Liver (tissue), 9 donors: ENCODE data around the gene PAQR4. TPM values are rescaled to one million over a fixed set of nuclear protein-coding genes. Genes with fewer than 3 reads are reported as not detected.

ENCODE experiments used
- DNase-seq: peaks from one replicate; pipeline ENCODE4 v3.0.0-alpha.2; 2017; ENCODE audit warnings: low spot score
- H3K27ac ChIP-seq, 2 donors: one replicate each; pipeline ENCODE4 v1.7.0; 2013; ENCODE audit warnings: inconsistent platforms in 2 of 2, low read length in 2 of 2, control low read depth in 1 of 2, low read depth in 1 of 2, mild to moderate bottlenecking in 1 of 2
- H3K27me3 ChIP-seq, 4 donors: one replicate each; pipeline versions ENCODE4 v1.6.1 to v1.7.0; 2013; ENCODE audit warnings: low read length in 3 of 4, inconsistent platforms in 1 of 4, mild to moderate bottlenecking in 1 of 4, moderate library complexity in 1 of 4; ENCODE audit not compliant: control insufficient read depth in 4 of 4, insufficient read depth in 4 of 4
- H3K36me3 ChIP-seq, 4 donors: one replicate each; pipeline versions ENCODE4 v1.6.1 to v1.7.0; 2013; ENCODE audit warnings: low read length in 3 of 4, mild to moderate bottlenecking in 3 of 4, low read depth in 1 of 4, moderate library complexity in 1 of 4; ENCODE audit not compliant: control insufficient read depth in 4 of 4, insufficient read depth in 3 of 4
- H3K4me1 ChIP-seq, 4 donors: one replicate each; pipeline versions ENCODE4 v1.6.1 to v1.7.0; 2013; ENCODE audit warnings: low read length in 3 of 4, mild to moderate bottlenecking in 3 of 4, moderate library complexity in 1 of 4; ENCODE audit not compliant: control insufficient read depth in 4 of 4, insufficient read depth in 4 of 4
- H3K4me3 ChIP-seq, 3 donors: one replicate each; pipeline versions ENCODE4 v1.6.1 to v1.7.0; 2013; ENCODE audit warnings: low read length in 3 of 3, control low read depth in 1 of 3, low read depth in 1 of 3, mild to moderate bottlenecking in 1 of 3
- H3K9ac ChIP-seq, 2 donors: one replicate each; pipeline ENCODE4 v1.7.0; 2013; ENCODE audit warnings: low read length in 2 of 2, mild to moderate bottlenecking in 2 of 2, moderate library complexity in 2 of 2, control low read depth in 1 of 2, low read depth in 1 of 2
- H3K9me3 ChIP-seq, 4 donors: one replicate each; pipeline versions ENCODE4 v1.6.1 to v1.7.0; 2013; ENCODE audit warnings: low read length in 3 of 4; ENCODE audit not compliant: control insufficient read depth in 4 of 4
- EGR1 ChIP-seq, 2 donors: IDR thresholded peaks; 2 replicates each; pipeline ENCODE4 v1.6.1; 2016 to 2018; ENCODE audit warnings: antibody characterized with exemption in 2 of 2, low read depth in 2 of 2
- FOXA1 ChIP-seq: IDR thresholded peaks from 2 replicates; pipeline ENCODE4 v1.6.1; 2016; ENCODE audit warnings: antibody characterized with exemption
- FOXA2 ChIP-seq: IDR thresholded peaks from 2 replicates; pipeline ENCODE4 v1.6.1; 2016; ENCODE audit warnings: antibody characterized with exemption
- GABPA ChIP-seq, 2 donors: IDR thresholded peaks in 1 of 2; conservative IDR thresholded peaks in 1 of 2; 2 replicates each; pipeline ENCODE4 v1.6.1; 2016; ENCODE audit warnings: antibody characterized with exemption in 2 of 2, mild to moderate bottlenecking in 1 of 2, moderate library complexity in 1 of 2
- HNF4A ChIP-seq, 2 donors: conservative IDR thresholded peaks; 2 replicates each; pipeline ENCODE4 v1.6.1; 2016; ENCODE audit warnings: antibody characterized with exemption in 2 of 2, mild to moderate bottlenecking in 2 of 2
- HNF4G ChIP-seq: IDR thresholded peaks from 2 replicates; pipeline ENCODE4 v1.6.1; 2016; ENCODE audit warnings: antibody characterized with exemption
- JUND ChIP-seq, 2 donors: IDR thresholded peaks; 2 replicates each; pipeline ENCODE4 v1.6.1; 2016; ENCODE audit warnings: antibody characterized with exemption in 2 of 2
- RAD21 ChIP-seq, 2 donors: IDR thresholded peaks; 2 replicates each; pipeline ENCODE4 v1.6.1; 2016; ENCODE audit warnings: antibody characterized with exemption in 2 of 2, mild to moderate bottlenecking in 2 of 2
- RXRA ChIP-seq, 2 donors: IDR thresholded peaks; 2 replicates each; pipeline ENCODE4 v1.6.1; 2017 to 2018; ENCODE audit warnings: antibody characterized with exemption in 2 of 2, mild to moderate bottlenecking in 1 of 2
- SP1 ChIP-seq: IDR thresholded peaks from 2 replicates; pipeline ENCODE4 v1.6.1; 2018; ENCODE audit warnings: antibody characterized with exemption, mild to moderate bottlenecking
- TAF1 ChIP-seq: conservative IDR thresholded peaks from 2 replicates; pipeline ENCODE4 v1.6.1; 2016; ENCODE audit warnings: antibody characterized with exemption, mild to moderate bottlenecking
- YY1 ChIP-seq: IDR thresholded peaks from 2 replicates; pipeline ENCODE4 v1.6.1; 2016; ENCODE audit warnings: antibody characterized with exemption, mild to moderate bottlenecking
- WGBS: extraction: QIAGEN DNeasy Blood & Tissue Kit; methylation state at CpG from one replicate; pipeline ENCODE4 v1.1.7; 2013; 5-methylcytosine and 5-hydroxymethylcytosine counted together
- polyA plus RNA-seq, 2 donors: library from polyadenylated mRNA; stranded (reverse) in 1 of 2; unstranded in 1 of 2; fragments of 200-250 nt in 1 of 2; fragments of >200 nt in 1 of 2; fragmentation: Nextera tagmentation in 1 of 2; extraction: Ambion mirVana in 1 of 2; gene quantifications; one replicate each; pipeline versions ENCODE4 v1.2.1 to v1.2.3, GENCODE V29; 2013 to 2015
- total RNA-seq, 2 donors: library from RNA; depleted of rRNA; stranded (reverse); fragments of >200 nt; gene quantifications; one replicate each; pipeline ENCODE4 v1.2.3, GENCODE V29; 2014
- TF ChIP-seq, protein P1 (sequence below): IDR thresholded peaks from 2 replicates; pipeline ENCODE4 v1.6.1; 2016; ENCODE audit warnings: antibody characterized with exemption
- TF ChIP-seq, protein P2 (sequence below): IDR thresholded peaks from 2 replicates; pipeline ENCODE4 v1.6.1; 2016; ENCODE audit warnings: antibody characterized with exemption
- TF ChIP-seq, protein P3 (sequence below): IDR thresholded peaks from 2 replicates; pipeline ENCODE4 v1.6.1; 2016; ENCODE audit warnings: antibody characterized with exemption, mild to moderate bottlenecking
- donor health status: healthy.
- donor health status: healthy.
- donor health status: healthy.
- donor health status: healthy.
- donor health status: healthy.

Gene PAQR4
- total and polyA plus RNA-seq, 4 donors, result 0.63 to 9.9 (median 2.0) TPM

DNA sequence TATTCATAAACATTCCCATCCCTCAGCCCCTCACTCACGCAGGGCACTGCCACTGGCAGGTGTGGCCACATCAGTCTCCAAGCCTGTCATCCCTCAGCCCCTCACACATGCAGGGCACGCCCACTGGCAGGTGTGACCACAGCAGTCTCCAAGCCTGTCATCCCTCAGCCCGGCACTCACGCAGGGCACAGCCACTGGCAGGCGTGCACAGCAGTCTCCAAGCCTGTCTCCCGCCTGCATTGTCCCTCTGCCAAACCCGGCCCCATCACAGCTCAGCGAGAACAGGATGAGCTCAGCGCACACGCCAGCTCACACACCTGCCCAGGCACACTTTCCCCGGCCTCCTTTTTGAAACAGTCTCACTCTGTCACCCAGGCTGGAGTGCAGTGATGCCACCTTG is 16.5 kb upstream of the PAQR4 start:
- TF ChIP-seq TAF1, result no peak
- TF ChIP-seq FOXA1, result no peak
- TF ChIP-seq SP1, result no peak
- TF ChIP-seq GABPA (IDR thresholded peaks at IDR 0.05 in 1 of 2, conservative IDR thresholded peaks at IDR 0.05 in 1 of 2), result no peak
- TF ChIP-seq YY1, result no peak
- no peak for TF ChIP-seq JUND (IDR thresholded peaks at IDR 0.05)
- TF ChIP-seq, protein P1, sequence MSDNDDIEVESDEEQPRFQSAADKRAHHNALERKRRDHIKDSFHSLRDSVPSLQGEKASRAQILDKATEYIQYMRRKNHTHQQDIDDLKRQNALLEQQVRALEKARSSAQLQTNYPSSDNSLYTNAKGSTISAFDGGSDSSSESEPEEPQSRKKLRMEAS, result no peak
- no peak for TF ChIP-seq RXRA (IDR thresholded peaks at IDR 0.05)
- TF ChIP-seq, protein P2, sequence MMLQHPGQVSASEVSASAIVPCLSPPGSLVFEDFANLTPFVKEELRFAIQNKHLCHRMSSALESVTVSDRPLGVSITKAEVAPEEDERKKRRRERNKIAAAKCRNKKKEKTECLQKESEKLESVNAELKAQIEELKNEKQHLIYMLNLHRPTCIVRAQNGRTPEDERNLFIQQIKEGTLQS, result no peak
- TF ChIP-seq FOXA2, result no peak
- no peaks in the 10 kb centered on the region for H3K9me3 ChIP-seq
- no peak overlapping the region for H3K27ac ChIP-seq
- no peaks in the 10 kb centered on the region for H3K4me1 ChIP-seq
- no peak overlapping the region for H3K9ac ChIP-seq
- 63% methylated on average over 11 of the region's 11 CpGs for WGBS
- DNase-seq, result no peak
- H3K27me3 ChIP-seq, result peaks cover 0 to 2% (median 0%) of the 10 kb centered on the region in 4 donors
- peaks cover 0 to 10% (median 0%) of the 10 kb centered on the region in 4 donors for H3K36me3 ChIP-seq
- no peak overlapping the region for H3K4me3 ChIP-seq

DNA sequence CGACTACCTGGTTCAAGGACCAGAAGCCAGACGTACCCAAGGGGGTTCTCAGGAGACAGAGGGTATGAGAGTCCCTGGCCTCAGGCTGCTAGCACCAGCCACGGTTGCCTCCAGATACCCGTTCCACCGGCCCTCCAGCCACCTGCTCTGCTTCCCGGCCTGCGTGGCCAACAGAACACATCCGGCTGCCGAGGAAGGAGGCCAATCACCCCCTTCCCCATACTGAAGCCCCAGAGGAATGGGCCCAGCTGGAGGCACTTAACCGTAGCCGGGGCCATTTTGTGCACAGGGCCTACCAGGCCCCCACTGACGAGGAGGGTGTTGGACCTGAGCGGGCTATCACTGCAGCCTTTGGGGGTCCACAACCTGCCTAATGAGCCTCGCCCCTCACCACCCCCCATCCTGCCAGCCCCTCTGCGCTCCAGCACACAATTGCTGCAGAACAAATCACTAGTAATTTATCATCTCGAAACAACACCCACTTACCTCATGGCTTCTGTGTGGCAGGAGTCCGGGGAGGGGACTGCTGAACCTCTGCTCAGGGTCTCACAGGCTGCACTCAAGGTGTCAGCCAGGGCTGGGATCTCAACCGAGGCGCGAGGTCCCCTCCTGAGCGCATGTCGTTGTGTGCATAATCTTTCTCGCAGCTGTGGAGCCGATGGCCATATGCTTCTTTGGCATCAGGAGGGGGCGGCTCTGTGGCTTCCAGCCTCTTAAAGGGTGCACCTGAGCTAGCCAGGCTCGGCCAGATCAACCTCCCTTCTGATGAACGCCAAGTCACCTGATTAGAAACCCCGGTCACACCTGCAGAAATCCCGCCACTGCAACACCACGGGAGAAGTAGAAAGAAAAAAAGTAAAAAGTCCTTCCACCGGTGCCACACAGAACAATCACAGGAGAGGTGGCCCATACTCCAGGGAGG is 15.2 kb upstream of the PAQR4 start:
- Histone ChIP-seq H3K27ac (no peak overlapping the region), H3K4me3 (no peak overlapping the region), H3K27me3 (peaks cover 0 to 2% (median 0%) of the 10 kb centered on the region in 4 donors), H3K9me3 (no peaks in the 10 kb centered on the region), H3K36me3 (peaks cover 0 to 7% (median 0%) of the 10 kb centered on the region in 4 donors), H3K4me1 (no peaks in the 10 kb centered on the region), H3K9ac (no peak overlapping the region)
- TF ChIP-seq RAD21 (IDR thresholded peaks at IDR 0.05), result no peak
- TF ChIP-seq, protein P3, sequence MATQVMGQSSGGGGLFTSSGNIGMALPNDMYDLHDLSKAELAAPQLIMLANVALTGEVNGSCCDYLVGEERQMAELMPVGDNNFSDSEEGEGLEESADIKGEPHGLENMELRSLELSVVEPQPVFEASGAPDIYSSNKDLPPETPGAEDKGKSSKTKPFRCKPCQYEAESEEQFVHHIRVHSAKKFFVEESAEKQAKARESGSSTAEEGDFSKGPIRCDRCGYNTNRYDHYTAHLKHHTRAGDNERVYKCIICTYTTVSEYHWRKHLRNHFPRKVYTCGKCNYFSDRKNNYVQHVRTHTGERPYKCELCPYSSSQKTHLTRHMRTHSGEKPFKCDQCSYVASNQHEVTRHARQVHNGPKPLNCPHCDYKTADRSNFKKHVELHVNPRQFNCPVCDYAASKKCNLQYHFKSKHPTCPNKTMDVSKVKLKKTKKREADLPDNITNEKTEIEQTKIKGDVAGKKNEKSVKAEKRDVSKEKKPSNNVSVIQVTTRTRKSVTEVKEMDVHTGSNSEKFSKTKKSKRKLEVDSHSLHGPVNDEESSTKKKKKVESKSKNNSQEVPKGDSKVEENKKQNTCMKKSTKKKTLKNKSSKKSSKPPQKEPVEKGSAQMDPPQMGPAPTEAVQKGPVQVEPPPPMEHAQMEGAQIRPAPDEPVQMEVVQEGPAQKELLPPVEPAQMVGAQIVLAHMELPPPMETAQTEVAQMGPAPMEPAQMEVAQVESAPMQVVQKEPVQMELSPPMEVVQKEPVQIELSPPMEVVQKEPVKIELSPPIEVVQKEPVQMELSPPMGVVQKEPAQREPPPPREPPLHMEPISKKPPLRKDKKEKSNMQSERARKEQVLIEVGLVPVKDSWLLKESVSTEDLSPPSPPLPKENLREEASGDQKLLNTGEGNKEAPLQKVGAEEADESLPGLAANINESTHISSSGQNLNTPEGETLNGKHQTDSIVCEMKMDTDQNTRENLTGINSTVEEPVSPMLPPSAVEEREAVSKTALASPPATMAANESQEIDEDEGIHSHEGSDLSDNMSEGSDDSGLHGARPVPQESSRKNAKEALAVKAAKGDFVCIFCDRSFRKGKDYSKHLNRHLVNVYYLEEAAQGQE, result no peak
- TF ChIP-seq TAF1, result no peak
- no peak for TF ChIP-seq HNF4G
- TF ChIP-seq HNF4A (conservative IDR thresholded peaks at IDR 0.05), result no peak
- TF ChIP-seq EGR1 (IDR thresholded peaks at IDR 0.05; ENCODE audit: low read depth in 2 of 2), result no peak
- TF ChIP-seq SP1, result no peak
- DNase-seq, result no peak
- WGBS, result 56% methylated on average over 31 of the region's 31 CpGs
